GM11168 (cell line): ENCODE data around the gene PAWR.
"Not testable (repeated sequence)": the region's sequence is repeated elsewhere in the genome, so short reads cannot be mapped to it uniquely, and the experiment has no call there.

ENCODE experiments used
- in situ Hi-C: fragments of 300-500 bp; cut with MboI; formaldehyde crosslinking; loops from one replicate; pipeline ENCODE4 v1.12.0; 2022; ENCODE audit warnings: low sequenced_read_pairs; ENCODE audit not compliant: unreplicated experiment

PAWR gene

DNA sequence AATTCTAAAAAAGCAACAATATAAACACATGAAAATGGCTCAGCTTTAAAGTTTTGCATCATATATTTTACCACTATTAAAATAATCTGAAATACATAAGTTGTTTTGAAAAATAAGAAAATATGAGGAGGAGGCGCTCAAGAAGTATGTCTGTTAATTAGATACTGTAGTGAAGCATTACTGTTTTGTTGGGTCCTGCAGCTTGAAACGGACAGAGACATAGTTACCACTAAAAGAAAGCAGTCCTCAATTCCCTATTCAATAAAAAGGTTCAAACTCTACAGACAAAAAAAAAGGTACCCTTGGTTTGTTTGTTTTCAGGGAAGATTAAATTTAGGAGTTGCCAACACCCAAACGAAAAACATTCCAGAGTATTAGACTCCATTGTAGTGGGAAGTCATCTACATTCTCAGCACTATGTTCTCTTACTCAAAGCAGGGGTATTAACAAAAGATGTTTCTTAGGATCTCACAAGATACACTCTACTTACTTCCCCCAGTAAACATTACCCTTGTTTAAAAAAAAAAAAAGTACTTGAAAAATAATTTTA, 3.0 kb downstream of the PAWR start:
- in situ Hi-C loops, result no loop called here

DNA sequence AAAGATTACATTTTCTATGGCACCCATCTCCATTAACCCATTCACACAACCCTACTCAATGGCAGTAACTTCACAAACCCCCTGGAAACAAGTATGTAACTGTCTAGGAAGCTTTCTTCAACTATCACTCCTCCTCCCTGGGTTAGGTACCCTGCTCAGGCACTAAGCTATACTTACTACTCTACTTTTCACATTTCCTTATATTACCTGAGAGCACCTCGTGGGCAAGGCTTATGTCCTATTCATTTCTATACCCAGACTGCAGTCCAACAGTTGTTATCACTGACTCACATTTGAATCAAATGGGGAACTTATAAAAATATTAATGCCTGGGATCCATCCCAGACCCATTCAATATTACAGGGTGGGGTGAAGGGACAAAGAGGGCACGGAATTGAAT, 4.6 kb downstream of the PAWR start:
- in situ Hi-C loops, result no loop called here

DNA sequence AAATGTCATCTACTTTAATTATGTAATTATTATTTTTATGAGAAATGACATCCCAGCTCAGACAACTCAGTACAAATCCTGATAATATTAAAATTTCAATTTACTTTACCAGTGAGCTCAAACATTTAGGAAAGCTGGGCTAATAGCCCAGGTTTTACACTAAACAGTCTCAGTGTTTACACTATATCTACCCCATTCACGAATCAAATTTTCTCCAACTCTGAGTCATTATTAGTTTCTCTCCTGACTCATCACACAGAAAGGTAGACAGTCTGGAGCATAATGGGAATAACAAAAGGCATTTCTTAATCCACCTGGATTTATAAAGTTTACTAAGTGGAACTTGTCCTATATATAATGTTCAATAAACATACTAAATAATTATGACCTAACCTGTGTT, 5.7 kb downstream of the PAWR start:
- in situ Hi-C loops, result no loop called here

DNA sequence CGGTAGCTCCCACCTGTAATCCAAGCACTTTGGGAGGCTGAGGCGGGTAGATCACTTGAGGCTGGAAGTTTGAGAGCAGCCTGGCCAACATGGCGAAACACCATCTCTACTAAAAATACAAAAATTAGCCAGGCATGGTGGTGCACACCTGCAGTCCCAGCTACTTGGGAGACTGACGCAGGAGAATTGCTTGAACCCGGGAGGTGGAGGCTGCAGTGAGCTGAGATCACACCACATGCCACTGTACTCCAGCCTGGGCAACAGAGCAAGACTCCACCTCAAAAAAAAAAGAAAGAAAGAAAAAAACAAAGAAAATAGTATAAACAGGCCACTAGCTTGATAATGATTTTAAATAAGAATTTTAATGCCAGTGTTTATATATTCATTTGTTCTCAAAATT, 6.4 kb downstream of the PAWR start:
- in situ Hi-C loops, result not testable (repeated sequence)

DNA sequence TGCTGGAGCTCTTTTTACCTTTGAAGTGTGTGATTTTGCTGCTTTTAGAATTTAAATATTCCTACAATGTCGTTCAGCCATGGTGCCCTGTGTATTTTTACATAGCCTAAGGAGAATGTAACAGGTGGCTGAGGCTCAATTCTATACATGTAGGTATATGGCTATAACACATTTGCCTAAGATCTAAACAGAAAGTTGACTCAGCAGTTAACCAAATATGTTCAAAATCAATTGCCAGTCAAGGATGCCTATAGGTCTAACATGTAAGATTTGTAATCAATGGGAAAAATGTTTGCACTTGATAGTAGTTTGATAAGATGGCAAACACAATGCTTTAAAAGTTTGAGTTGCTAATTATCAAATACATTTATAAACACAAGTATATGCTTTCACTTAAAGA, 8.2 kb downstream of the PAWR start:
- in situ Hi-C loops, result no loop called here

DNA sequence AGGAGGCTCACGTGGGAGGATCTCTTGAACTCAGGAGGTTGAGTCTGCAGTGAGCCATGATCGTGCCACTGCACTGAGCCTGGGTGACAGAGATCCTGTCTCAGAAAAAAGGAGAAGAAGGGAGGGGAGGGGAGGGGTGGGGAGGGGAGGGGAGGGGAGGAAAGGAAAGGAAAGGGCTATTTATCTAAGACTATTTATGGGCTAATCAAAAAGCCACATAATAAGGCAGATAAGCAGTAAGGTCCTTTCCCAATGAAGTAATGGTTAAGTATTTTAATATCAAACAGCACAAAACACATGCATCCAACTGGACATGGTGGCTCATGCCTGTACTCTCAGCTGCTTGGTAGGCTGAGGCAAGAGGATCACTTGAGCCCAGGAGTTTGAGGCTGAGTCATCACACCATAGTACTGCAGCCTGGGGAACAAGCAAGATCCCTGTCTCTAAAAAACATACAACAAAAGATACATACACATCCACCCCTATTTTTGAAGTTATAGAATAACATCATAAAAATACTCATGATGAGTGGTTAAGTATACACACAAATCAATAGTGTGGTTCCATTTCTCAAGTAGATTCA, 9.7 kb downstream of the PAWR start:
- in situ Hi-C loops, result no loop called here

DNA sequence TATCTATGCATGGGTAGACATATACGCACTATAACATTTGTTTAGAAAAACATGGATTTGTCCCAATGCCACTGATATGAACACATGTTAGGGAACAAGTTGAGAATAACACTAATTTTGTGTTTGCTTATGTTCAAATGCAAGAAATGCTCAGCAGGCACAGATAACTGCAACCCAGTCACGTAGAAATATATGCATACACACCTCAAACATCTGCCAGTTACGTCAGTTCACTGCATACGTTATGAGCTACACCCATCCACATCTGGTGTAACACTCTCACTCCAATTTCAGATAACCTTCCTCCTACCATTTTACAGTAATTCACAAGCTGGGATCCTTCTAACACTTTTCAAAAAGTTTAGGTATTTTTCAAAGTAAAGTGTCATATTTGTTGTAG, 10.7 kb downstream of the PAWR start:
- in situ Hi-C loops, result no loop called here

DNA sequence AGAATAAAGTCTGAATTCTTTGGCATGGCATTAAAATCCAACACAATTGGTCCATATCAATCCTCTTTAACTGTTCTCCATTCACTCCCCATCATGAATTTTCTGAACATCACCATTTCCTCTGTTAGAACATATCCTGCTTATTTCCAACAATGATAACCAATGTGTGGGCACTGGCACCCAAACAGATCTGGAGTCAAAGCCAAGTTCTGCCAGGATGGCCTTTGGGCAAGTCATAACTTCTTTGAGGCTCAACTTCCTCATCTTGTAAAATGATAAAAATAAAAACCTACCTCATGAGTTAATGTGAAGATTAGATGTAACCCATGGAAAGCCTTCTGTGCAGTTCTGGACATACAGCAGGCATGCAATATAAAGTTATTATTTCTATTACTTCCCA, 12.5 kb downstream of the PAWR start:
- in situ Hi-C loops, result no loop called here

DNA sequence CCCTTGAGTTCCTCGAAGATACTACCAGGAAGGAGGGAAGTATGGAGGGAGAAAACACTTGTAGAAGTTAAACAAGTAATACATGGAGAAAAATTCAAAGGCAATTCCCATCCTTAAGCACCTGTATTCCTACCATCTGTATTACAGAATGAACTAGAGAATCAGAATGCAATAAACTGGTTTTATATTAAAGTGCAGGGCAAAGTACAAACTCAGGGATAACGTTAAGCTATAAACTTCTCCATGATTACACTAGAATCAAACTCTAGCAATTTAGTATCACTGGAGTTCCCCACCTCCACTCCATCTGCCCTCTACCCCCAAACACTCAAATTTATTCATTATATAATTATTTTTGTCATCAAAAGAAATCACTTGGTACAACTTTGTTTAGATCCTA, 13.1 kb downstream of the PAWR start:
- in situ Hi-C loops, result no loop called here

DNA sequence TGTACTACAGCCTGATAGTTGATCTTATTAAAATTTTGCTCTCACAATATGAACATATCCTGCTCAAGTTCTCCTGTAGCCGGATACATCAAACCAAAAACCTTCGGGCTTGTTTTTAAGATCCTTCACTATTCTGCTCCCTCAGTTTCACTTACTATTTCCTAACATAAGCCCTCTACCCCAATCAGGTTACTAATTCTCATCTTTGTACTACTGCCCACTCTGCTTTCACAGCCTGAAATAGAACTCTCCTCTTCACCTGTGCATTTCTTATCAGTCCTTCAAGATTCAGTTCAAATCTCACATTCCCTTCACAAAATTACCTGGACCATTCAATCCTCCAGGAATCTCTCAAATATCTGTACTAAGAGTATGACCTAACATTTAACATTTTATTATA, 14.2 kb downstream of the PAWR start:
- in situ Hi-C loops, result no loop called here

DNA sequence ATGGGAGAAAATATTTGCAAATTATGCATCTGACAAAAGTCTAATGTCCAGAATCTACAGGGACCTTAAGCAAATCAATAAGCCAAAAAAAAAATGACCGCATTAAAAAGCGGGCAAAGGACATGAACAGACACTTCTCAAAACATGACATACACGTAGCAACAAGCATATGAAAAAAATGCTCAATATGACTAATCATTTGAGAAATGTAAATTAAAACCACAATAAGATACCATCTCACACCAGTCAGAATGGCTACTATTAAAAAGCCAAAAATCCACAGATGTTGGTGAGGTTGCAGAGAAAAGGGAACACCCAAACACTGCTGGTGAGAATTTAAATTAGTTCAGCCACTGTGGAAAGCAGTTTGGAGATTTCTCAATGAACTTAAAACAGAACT, 16.1 kb downstream of the PAWR start:
- in situ Hi-C loops, result no loop called here

DNA sequence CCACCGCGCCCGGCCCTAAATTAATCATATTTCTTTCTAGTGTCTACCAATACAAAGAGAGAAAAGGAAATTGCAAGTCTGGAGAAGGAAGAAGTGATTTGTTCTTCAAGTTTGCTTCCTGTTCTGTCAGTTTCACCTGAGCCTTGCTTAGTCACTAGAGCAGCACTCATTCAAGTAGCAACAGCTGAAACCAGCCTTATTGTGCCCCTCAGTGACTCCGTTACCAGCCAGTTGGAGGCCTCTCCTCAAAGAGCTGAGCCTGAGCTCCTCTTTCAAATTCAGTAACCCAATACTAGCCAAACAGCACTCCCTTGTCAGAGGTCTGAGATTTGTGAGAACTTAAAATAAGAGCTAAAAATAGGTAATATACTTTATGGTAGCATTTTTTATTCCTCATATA, 17.4 kb downstream of the PAWR start:
- in situ Hi-C loops, result no loop called here

DNA sequence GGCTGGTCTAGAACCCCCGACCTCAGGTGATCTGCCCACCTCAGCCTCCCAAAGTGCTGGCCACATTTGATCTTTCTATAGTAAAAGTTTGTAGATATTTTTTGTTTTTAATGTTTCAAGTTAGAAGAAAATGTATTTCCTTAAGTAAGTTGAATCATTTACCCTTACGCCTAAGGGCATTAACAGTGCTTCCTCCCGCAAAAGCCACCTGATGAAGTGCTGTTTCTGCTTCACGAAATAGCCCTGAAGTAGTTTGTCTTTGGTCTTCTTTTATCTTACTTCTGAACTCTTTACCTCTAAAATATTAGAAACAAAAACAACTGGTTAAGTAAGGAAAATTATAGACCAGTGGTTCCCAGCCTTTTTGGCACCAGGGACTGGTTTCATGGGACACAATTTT, 22.7 kb downstream of the PAWR start:
- in situ Hi-C loops, result no loop called here

DNA sequence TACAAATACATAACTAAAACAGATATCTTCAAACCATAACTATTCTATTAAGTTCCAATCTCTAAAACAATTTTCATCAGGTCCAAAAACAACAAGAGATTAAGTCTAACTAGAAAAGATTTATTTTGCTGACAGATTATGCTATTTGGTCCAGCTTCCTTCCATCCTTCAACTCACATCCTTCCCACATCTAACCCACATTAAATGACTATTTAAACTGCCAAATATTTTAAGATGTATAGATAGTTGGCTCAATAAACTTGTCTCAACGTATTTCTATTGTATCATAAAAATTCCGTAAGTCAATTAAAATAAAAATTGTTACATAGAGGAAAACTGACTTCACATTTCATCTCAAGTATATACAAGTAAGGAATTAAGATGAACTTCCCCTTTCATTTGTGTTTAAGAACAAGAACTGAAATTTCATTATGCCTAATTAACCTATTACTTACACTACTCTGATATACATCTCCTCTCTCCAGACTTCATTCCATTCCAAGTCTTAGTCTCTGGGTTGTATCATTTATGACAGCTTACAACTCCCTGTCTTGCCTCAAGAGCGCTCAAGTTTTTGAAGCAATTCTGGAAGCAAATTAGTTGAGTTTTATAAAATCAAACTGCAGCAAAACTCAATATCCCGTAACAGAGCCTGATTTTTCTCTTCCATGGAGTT, 25.4 kb downstream of the PAWR start:
- in situ Hi-C loops, result no loop called here

DNA sequence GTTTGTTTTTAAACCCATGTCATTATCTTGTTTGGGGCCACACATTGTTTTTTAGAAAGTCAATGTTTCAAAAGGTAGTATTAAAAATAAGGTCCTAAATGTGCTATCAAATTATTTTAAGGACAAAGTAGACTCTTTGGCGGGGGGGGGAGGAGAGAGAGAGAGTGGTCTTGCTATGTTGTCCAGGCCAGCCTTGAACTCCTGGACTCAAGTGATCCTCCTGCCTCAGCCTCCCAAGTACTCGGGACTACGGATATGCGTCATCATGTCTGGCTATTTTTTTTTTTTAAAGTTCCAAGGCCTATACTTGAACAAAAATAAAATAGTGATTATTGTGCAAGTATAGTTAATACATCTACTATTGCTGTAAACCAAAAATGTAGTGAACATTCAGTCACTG, 26.2 kb downstream of the PAWR start:
- in situ Hi-C loops, result no loop called here

DNA sequence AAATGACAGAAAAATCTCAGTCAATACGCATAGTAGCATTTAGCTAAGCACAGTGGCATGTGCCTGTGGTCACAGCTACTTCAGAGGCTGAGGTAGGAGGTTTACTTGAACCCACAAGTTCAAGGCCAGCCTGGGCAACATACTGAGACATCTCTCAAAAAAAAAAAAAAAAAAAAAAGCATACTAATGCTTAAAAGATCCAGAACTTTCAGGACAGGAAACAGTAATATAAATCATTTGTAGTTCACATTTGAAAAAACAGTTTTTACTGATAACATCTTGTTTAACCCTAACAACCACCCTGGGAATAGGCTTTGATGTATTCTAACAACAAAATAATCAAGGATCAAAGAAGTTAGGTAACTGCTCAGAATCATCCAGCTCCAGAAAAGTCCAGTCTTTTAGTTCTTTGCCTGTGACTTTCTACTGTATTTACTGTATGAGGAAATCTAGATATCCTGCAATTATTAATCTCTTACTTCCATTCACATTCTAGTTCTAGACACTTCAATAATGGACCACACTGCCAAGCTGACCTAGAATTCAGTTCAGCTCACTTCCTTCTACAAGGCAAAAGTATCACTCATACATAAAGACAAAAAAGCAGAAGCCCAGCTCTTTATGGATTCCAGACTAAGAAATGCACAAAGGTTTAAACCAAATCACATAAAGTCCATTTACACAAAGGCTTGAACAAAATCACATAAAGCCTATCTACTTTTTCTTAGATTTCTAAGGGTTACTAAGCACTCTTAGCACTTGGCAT, 28.5 kb downstream of the PAWR start:
- in situ Hi-C loops, result no loop called here

DNA sequence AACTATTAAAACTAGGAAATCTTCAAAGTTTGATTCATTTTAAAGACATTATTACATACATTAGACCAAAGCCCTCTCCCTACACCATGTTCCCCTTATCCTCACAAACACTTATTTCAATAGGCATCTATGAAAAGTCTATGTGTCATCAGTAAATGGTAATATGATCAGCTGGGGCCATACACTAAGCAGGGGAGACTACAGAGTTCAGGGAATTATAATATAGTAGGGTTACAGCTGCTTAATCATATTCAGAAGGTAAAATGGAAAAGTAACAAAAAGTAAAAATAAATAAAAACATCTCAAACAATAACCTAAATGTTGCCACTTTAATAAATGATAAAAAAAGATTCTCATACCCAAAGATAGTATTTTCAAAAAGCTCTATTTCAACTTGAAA, 29.1 kb downstream of the PAWR start:
- in situ Hi-C loops, result no loop called here

DNA sequence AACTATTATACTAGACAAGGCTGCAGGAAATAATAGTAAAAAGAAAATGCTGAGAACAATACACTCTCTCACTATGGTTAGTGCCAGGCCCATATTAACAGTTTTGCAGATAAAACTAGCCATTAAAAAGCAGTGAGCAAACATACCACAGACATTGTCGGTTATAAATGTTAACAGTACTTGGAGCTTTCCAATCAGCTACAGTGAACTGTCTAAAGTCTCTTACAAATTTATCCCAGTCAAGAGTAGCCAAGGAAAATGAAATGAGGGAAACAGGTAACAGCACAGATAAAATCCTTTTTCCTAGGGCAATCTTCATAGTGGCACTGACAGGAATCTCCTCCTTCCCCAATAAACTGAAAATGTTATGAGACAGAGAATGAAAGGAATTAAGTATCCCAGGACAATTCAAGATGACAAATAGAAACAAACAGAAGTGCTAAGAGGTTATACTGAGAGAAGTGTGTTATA, 30.8 kb downstream of the PAWR start:
- in situ Hi-C loops, result no loop called here

DNA sequence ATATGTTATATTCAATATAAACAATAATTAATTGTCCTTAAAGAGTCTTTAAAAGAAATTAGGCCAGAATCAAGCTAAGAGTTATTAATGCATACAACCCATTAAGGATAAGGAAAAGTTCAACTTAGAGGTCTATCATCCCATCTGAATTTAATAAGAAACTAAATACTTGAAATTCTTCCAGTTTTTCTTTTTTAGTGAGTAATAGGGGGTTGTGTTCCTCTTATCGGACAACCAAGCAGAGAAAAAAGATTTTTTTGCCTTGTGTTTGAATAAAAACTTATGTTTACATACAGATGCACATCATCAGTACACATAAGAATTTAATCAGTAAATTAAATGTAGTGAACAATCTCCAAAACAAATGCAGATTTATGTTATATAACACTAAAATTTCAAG, 32.5 kb downstream of the PAWR start:
- in situ Hi-C loops, result no loop called here

DNA sequence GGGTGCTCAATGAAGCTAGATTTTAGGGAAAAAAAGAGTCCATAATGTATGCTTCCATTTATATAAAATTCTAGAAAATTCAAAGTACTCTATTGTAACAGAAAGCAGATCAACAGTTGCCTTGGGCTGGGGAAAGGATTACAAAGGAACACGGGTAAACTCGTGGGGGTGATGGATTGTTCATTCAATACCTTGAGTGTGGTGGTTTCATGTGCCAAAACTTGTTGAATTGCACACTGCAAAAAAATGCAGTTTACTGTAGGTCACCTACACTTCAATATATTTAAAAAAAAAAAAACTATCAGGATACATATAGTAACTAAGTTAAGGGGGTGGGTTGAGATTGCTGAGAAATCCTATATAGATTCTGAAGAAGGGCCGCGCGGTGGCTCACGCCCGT, 33.6 kb downstream of the PAWR start:
- in situ Hi-C loops, result no loop called here

DNA sequence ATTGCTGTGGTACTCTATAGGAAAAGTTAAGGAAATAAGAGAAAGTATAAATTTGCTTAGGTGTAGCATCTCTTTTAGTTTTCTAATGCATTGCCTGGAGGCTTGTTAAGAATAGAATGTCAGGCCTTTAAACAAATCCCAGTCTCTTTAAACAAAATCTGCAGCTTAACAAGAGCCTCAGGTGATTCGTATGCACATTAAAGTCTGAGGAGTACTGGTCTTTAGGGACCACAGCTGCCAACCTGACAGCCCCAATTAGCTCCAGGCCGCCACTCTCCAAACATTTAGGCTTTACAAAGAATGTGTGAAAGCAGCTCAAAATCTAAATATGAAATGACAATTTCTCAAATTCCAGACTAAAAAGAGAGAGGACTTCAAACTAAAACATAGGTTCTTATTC, 35.7 kb downstream of the PAWR start:
- in situ Hi-C loops, result no loop called here
